IMR-90 (cell line): Measurements from ENCODE around the gene DSCAM. TPM values are rescaled to one million over a fixed set of nuclear protein-coding genes. Genes with fewer than 3 reads are reported as not detected.

Experiments used
- ATAC-seq: fragments of 200-7000 bp; cut with Tn5 transposase; 2 replicates; pipeline ENCODE4 v1.9.1; 2020; ENCODE audit warnings: low read depth, mild to moderate bottlenecking, moderate library complexity
- BruUV-seq: library from RNA; stranded (reverse); fragments of 400-500 nt; replicated peaks from 2 replicates; lab custom pipeline; 2021; lab: Mats Ljungman, UMichigan
- CTCF ChIA-PET: fragments of 300-600 bp; formaldehyde crosslinking; extraction: SDS; loops from one replicate; lab custom pipeline; 2021; ENCODE audit warnings: antibody characterized with exemption; lab: Yijun Ruan, JAX
- POLR2A ChIA-PET: fragments of 300-600 bp; sonication (Branson Sonifier 250); formaldehyde crosslinking; loops from one replicate; lab custom pipeline; 2022; ENCODE audit warnings: antibody characterized with exemption; ENCODE audit not compliant: unreplicated experiment; lab: Charles Lee
- DNase-seq: peaks from one replicate; pipeline ENCODE4 v3.0.0; 2013
- H2AFZ ChIP-seq: replicated peaks from 2 replicates; pipeline ENCODE3; 2013; ENCODE audit warnings: low read length, mild to moderate bottlenecking; ENCODE audit not compliant: poor library complexity
- H2AK5ac ChIP-seq: 2 replicates; pipeline ENCODE4 v1.6.1; 2013; ENCODE audit warnings: low read depth, low read length, inconsistent platforms
- H2AK9ac ChIP-seq: replicated peaks from 2 replicates; pipeline ENCODE3; 2013; ENCODE audit warnings: mild to moderate bottlenecking, low read depth, low read length, moderate library complexity; ENCODE audit not compliant: poor library complexity
- H2BK120ac ChIP-seq: 2 replicates; pipeline ENCODE4 v1.6.1; 2013; ENCODE audit warnings: low read depth, low read length, inconsistent platforms
- H2BK15ac ChIP-seq: 3 replicates; pipeline ENCODE4 v1.6.1; 2013; ENCODE audit warnings: low read depth, low read length, inconsistent platforms
- H2BK20ac ChIP-seq: 2 replicates; pipeline ENCODE4 v1.6.1; 2013; ENCODE audit warnings: low read depth, mild to moderate bottlenecking, inconsistent platforms, low read length, moderate library complexity
- H2BK5ac ChIP-seq: 2 replicates; pipeline ENCODE4 v1.6.1; 2013; ENCODE audit warnings: mild to moderate bottlenecking, low read depth, low read length, inconsistent platforms; ENCODE audit not compliant: poor library complexity, severe bottlenecking
- H3K14ac ChIP-seq: replicated peaks from 2 replicates; pipeline ENCODE4 v1.6.1; 2013; ENCODE audit warnings: low read depth, low read length, inconsistent platforms
- H3K18ac ChIP-seq: 2 replicates; pipeline ENCODE4 v1.6.1; 2013; ENCODE audit warnings: low read depth, low read length, control low read depth
- H3K23ac ChIP-seq: 2 replicates; pipeline ENCODE4 v1.6.1; 2013; ENCODE audit warnings: low read depth, low read length, inconsistent platforms
- H3K27ac ChIP-seq: 2 replicates; pipeline ENCODE4 v1.5.1; 2013; ENCODE audit warnings: mild to moderate bottlenecking, control low read depth, low read length; ENCODE audit not compliant: insufficient read depth
- H3K27me3 ChIP-seq: 2 replicates; pipeline ENCODE4 v1.6.1; 2013; ENCODE audit warnings: low read length; ENCODE audit not compliant: control insufficient read depth, insufficient read depth
- H3K36me3 ChIP-seq: 2 replicates; pipeline ENCODE4 v1.6.1; 2013; ENCODE audit warnings: low read length, mixed read lengths; ENCODE audit not compliant: control insufficient read depth, insufficient read depth
- H3K4ac ChIP-seq: 2 replicates; pipeline ENCODE4 v1.6.1; 2013; ENCODE audit warnings: low read depth, low read length, inconsistent platforms
- H3K4me1 ChIP-seq: 2 replicates; pipeline ENCODE4 v1.6.1; 2013; ENCODE audit warnings: low read length, mixed read lengths; ENCODE audit not compliant: control insufficient read depth, insufficient read depth
- H3K4me2 ChIP-seq: 2 replicates; pipeline ENCODE4 v1.6.1; 2013; ENCODE audit warnings: low read depth, mild to moderate bottlenecking, control low read depth, low read length, moderate library complexity
- H3K4me3 ChIP-seq: 2 replicates; pipeline ENCODE4 v1.5.1; 2013; ENCODE audit warnings: low read depth, mild to moderate bottlenecking, control low read depth, low read length, moderate library complexity; ENCODE audit not compliant: insufficient read depth
- H3K56ac ChIP-seq: 2 replicates; pipeline ENCODE4 v1.6.1; 2013; ENCODE audit warnings: low read length, inconsistent platforms; ENCODE audit not compliant: insufficient read depth; ENCODE audit errors: extremely low read depth
- H3K79me1 ChIP-seq, 2 experiments: 2 replicates each; pipeline ENCODE4 v1.6.1; 2013; ENCODE audit warnings: low read length in 2 of 2, inconsistent platforms in 1 of 2, low read depth in 1 of 2
- H3K9ac ChIP-seq: 2 replicates; pipeline ENCODE4 v1.6.1; 2013; ENCODE audit warnings: low read depth, low read length, control low read depth
- H3K9me1 ChIP-seq: 2 replicates; pipeline ENCODE4 v1.6.1; 2013; ENCODE audit warnings: low read length, inconsistent platforms; ENCODE audit not compliant: insufficient read depth
- H3K9me3 ChIP-seq: 2 replicates; pipeline ENCODE4 v1.6.1; 2013; ENCODE audit warnings: low read length; ENCODE audit not compliant: control insufficient read depth, insufficient read depth
- H4K20me1 ChIP-seq: 2 replicates; pipeline ENCODE4 v1.6.1; 2013; ENCODE audit warnings: low read length, inconsistent platforms; ENCODE audit not compliant: insufficient read depth
- H4K5ac ChIP-seq: 2 replicates; pipeline ENCODE4 v1.6.1; 2013; ENCODE audit warnings: mild to moderate bottlenecking, low read depth, low read length, control low read depth
- H4K8ac ChIP-seq, 2 experiments: 2 replicates each; pipeline ENCODE4 v1.6.1; 2013; ENCODE audit warnings: low read depth in 2 of 2, low read length in 2 of 2, control low read depth in 1 of 2, inconsistent platforms in 1 of 2
- H4K91ac ChIP-seq: 2 replicates; pipeline ENCODE4 v1.6.1; 2013; ENCODE audit warnings: low read depth, low read length, inconsistent platforms; ENCODE audit not compliant: insufficient read depth
- CHD1 ChIP-seq: IDR thresholded peaks from 2 replicates; pipeline ENCODE4 v1.6.1; 2012; ENCODE audit warnings: low read depth, low read length, improper control_type of control experiment
- WGBS, 2 experiments: methylation state at CpG; one replicate each; pipeline versions ENCODE4 v1.1.5 to v1.1.7; 2013; ENCODE audit warnings: missing lambda C conversion rate in 2 of 2; ENCODE audit not compliant: insufficient read length in 1 of 2; ENCODE audit errors: extremely low coverage in 2 of 2; 5-methylcytosine and 5-hydroxymethylcytosine counted together
- dilution Hi-C: fragments of 300-500 bp; cut with HindIII; formaldehyde crosslinking; loops from one replicate; pipeline ENCODE4 v1.14.3; 2018; ENCODE audit warnings: low sequenced_read_pairs; ENCODE audit not compliant: unreplicated experiment
- in situ Hi-C: fragments of 300-500 bp; cut with MboI; formaldehyde crosslinking; loops from 3 replicates; pipeline ENCODE4 v1.14.3; 2019; ENCODE audit warnings: low sequenced_read_pairs, inconsistent platforms, mixed read lengths
- intact Hi-C: fragments of 100-400 bp; cut with micrococcal nuclease; formaldehyde crosslinking; loops from 2 replicates; pipeline ENCODE4 v1.10.0; 2022
- polyA plus RNA-seq, 3 experiments: library from polyadenylated mRNA; depleted of rRNA; stranded (reverse); fragments of >200 nt; gene quantifications; 2 replicates each; pipeline ENCODE4 v1.2.3, GENCODE V29; 2012; ENCODE audit warnings: low replicate concordance in 1 of 3
- total RNA-seq: library from RNA; depleted of rRNA; stranded (reverse); fragments of >200 nt; gene quantifications from 2 replicates; pipeline ENCODE4 v1.2.3, GENCODE V29; 2012

Gene DSCAM
- total and polyA plus RNA-seq, 2 of the 4 experiments (the other 2 are of a cell fraction) = under 0.01 to 0.02 TPM

GRCh38 chr21:40641042-40641441, 205.9 kb downstream of the DSCAM start:
- in situ Hi-C loops = no loop called here
- no peak overlapping the region for H2AK9ac ChIP-seq
- BruUV-seq = no TSS peak
- H3K27me3 ChIP-seq = no peaks in the 10 kb centered on the region
- no peak overlapping the region for H4K5ac ChIP-seq
- no peak overlapping the region for H3K27ac ChIP-seq
- H3K9me3 ChIP-seq = peaks cover 18% of the 10 kb centered on the region
- H2BK20ac ChIP-seq = no peak overlapping the region
- H3K9ac ChIP-seq = no peak overlapping the region
- no peaks in the 10 kb centered on the region for H3K36me3 ChIP-seq
- no peak overlapping the region for H3K4me2 ChIP-seq
- no peak overlapping the region for H2BK15ac ChIP-seq
- H2AFZ ChIP-seq = no peak overlapping the region
- no peak overlapping the region for H2AK5ac ChIP-seq
- H3K56ac ChIP-seq = no peak overlapping the region
- intact Hi-C loops = no loop called here
- no peaks in the 10 kb centered on the region for H3K4me1 ChIP-seq
- ChIA-PET POLR2A (no interaction called here), CTCF (no interaction called here)
- H3K23ac ChIP-seq = no peak overlapping the region
- H3K9me1 ChIP-seq = no peaks in the 10 kb centered on the region
- no peak overlapping the region for H4K8ac ChIP-seq
- no peak for ATAC-seq
- no peak overlapping the region for H2BK5ac ChIP-seq
- WGBS, 2 experiments = no CpG with 5 or more reads among the region's 7 CpGs
- no peak overlapping the region for H4K91ac ChIP-seq
- no peaks in the 10 kb centered on the region for H4K20me1 ChIP-seq
- H2BK120ac ChIP-seq = no peak overlapping the region
- no peak for DNase-seq
- TF ChIP-seq CHD1 = no peak
- no peak overlapping the region for H3K18ac ChIP-seq
- no peak overlapping the region for H3K4me3 ChIP-seq
- no peaks in the 10 kb centered on the region for H3K79me1 ChIP-seq
- no peak overlapping the region for H3K4ac ChIP-seq
- no peak overlapping the region for H3K14ac ChIP-seq
- dilution Hi-C loops = no loop called here
